ENCODE data around the gene SYT14. TPM values are rescaled to one million over a fixed set of nuclear protein-coding genes. Genes with fewer than 3 reads are reported as not detected.
A peak's percentile ranks its signal among the peaks of the same experiment; 100 is the strongest.

SYT14 gene
- total RNA-seq, 1 experiment from 2014 or later: 12.0 TPM

DNA sequence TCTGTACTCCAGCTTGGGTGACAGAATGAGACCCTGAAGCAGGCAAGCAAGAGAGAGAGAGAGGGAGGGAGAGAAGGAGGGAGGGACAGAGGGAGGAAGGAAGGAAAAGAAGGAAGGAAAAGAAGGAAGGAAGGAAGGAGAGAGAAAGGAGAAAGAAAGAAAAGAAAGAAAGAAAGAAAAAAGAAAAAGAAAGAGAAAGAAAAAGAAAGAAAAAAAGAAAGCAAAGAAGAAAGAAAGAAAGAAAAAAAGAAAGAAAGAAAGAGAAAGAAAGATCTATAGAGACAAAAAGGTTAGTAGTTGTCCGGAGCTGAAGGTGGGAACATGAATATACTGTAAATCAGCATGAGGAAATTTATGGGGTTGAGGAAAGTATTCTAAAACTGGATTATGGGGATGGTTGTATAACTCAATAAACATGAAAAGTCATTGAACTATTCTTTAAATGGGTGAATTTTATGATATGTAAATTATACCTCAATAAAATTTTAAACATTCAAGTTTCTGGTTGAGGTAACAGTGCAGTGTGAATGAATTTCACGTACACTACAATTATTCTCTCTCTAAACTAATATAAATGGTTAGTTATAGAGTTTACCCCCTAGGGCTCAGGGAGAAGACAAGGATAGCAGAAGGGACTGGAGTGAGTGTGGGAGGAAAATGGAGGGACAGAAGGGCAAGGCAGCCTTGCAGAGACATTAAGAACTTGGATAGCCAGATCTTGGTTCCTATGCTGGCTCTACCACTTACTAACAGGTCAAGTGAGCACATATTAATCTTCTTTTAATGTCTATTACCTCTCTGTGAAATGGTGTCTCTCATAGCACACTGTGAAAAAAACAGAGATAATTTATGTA is 269.8 kb downstream of the SYT14 start:
- peaks cover 4% of the 10 kb centered on the region; the same call in 1 of the 2 replicates for H3K9me3 Mint-ChIP-seq
- POLR2A ChIA-PET: no interaction called here
- H3K4me1 Mint-ChIP-seq: peaks cover 15% of the 10 kb centered on the region
- no peaks in the 10 kb centered on the region for H3K36me3 Mint-ChIP-seq
- H3K27me3 Mint-ChIP-seq (ENCODE audit: low read depth): no peaks in the 10 kb centered on the region
- no peak for DNase-seq (ENCODE audit: low spot score)
- TF ChIP-seq, protein P1, sequence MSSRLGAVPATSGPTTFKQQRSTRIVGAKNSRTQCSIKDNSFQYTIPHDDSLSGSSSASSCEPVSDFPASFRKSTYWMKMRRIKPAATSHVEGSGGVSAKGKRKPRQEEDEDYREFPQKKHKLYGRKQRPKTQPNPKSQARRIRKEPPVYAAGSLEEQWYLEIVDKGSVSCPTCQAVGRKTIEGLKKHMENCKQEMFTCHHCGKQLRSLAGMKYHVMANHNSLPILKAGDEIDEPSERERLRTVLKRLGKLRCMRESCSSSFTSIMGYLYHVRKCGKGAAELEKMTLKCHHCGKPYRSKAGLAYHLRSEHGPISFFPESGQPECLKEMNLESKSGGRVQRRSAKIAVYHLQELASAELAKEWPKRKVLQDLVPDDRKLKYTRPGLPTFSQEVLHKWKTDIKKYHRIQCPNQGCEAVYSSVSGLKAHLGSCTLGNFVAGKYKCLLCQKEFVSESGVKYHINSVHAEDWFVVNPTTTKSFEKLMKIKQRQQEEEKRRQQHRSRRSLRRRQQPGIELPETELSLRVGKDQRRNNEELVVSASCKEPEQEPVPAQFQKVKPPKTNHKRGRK (CRISPR knock-in tag; IDR thresholded peaks at IDR 0.05; ENCODE audit: borderline replicate concordance): peak; percentile 67; the same call in 1 of the 2 replicates
- TF ChIP-seq AR (CRISPR knock-in tag; IDR thresholded peaks at IDR 0.05): no peak
- H3K27ac Mint-ChIP-seq: no peak overlapping the region
- no peak overlapping the region for H3K4me3 Mint-ChIP-seq
- CTCF ChIA-PET: no interaction called here
- ATAC-seq: no peak

DNA sequence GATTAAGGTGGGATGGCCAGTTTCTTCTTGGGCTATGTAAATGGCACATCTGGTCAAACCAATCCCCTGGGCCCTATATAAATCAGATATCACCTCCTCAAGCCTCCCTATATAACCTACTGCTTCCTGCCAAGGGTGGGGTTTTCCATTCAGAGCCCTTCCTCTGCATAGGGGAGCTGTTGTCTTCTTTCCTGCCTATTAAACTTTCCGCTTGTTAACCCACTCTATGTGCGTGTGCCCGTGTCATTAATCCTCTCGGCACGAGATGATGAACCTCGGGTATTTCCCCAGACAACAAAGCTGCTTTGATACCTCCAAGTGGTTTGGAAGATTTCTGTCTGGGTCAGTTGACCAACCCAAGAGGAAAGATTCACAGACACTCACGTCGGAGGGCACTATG is 275.3 kb downstream of the SYT14 start:
- ChIA-PET POLR2A (interaction anchor here (0.8 kb wide), 1 partner anchor 40 kb away, joined by 3 read pairs; no protein-coding TSS in a partner anchor), CTCF (no interaction called here)
- Mint-ChIP-seq H3K27ac (no peak overlapping the region), H3K36me3 (no peaks in the 10 kb centered on the region), H3K27me3 (ENCODE audit: low read depth) (no peaks in the 10 kb centered on the region), H3K4me3 (no peak overlapping the region), H3K4me1 (peaks cover 19% of the 10 kb centered on the region), H3K9me3 (peaks cover 4% of the 10 kb centered on the region; the same call in 1 of the 2 replicates)
- DNase-seq (ENCODE audit: low spot score): no peak
- ATAC-seq: peak; percentile 36; the same call in 1 of the 2 replicates
- no peak for TF ChIP-seq NR3C1 (CRISPR knock-in tag; conservative IDR thresholded peaks at IDR 0.05; ENCODE audit: low read depth)
- no peak for TF ChIP-seq PRDM15 (CRISPR knock-in tag; IDR thresholded peaks at IDR 0.05)
- TF ChIP-seq KAT7 (CRISPR knock-in tag; IDR thresholded peaks at IDR 0.05; ENCODE audit: borderline replicate concordance): no peak
- no peak for TF ChIP-seq EMX1 (CRISPR knock-in tag; IDR thresholded peaks at IDR 0.05)
- no peak for TF ChIP-seq CTCF (IDR thresholded peaks at IDR 0.05)
- TF ChIP-seq FOXJ3 (CRISPR knock-in tag; IDR thresholded peaks at IDR 0.05; ENCODE audit: borderline replicate concordance): no peak

Measured in WTC11 (cell line).